ENCODE data around the gene CABP7.

CABP7 gene

DNA sequence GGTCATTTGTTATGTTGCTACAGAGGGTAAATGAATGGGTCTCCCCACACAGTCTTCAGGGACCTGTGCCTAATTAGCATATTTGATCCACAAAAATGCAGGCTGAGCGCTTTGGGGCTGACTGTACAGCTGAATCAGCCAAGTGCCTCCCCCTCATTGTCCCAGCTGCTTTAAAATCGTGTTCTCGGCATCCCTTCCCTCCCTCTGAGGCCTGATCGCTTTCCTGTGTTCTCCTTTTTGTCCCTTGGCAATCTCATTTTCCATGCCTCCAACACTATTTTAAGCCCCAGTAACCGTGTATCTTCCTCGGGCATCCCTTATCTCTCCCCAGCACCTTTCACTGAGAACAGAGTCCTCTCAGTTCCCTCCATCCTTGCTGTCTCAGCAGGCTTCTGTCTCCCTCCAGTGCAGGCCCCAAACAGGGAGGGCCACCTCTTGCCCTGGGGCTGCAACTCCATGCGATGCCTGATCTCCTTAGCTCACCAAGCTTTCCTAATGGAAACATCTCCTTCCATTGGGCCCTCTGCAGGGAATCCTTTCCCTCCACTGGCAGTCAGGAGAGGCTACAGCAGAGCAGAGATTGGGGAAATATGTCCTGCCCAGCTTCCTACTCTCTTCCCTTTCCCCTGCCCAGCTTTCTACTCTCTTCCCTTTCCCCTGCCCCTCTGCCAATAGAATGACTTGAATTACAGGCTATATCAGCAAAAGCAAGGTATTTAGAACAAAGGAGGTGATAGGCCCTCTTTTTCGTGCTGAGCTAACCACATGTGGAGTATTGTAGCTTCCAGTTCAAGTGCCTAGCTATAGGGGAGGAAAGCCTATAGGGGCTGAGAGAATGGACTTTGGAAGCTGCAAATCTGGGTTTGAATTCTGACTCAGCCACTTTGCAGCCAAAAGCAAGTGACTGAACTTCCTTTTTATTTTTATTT is 61.2 kb downstream of the CABP7 start:
- no peak for DNase-seq
